GM12878 (cell line): ENCODE measurements around the gene PTGFRN. TPM values are rescaled to one million over a fixed set of nuclear protein-coding genes. Genes with fewer than 3 reads are reported as not detected.

Experiments used
- ATAC-seq: fragments of 200-7000 bp; cut with Tn5 transposase; 3 replicates; pipeline ENCODE4 v1.9.1; 2020; ENCODE audit warnings: mild to moderate bottlenecking, moderate library complexity
- BruUV-seq: library from RNA; stranded (reverse); fragments of 400-500 nt; replicated peaks from 2 replicates; lab custom pipeline; 2021; lab: Mats Ljungman, UMichigan
- CTCF ChIA-PET: fragments of 300-600 bp; sonication (Branson Sonifier 250); formaldehyde crosslinking; extraction: SDS; loops from one replicate; lab custom pipeline; 2021; ENCODE audit warnings: inconsistent platforms; lab: Yijun Ruan, JAX
- POLR2A ChIA-PET: fragments of 350-600 bp; formaldehyde crosslinking; extraction: SDS; loops from one replicate; lab custom pipeline; 2021; ENCODE audit warnings: inconsistent platforms; lab: Charles Lee
- RAD21 ChIA-PET: fragments of 300-600 bp; sonication (Branson Sonifier 250); formaldehyde crosslinking; loops from one replicate; lab custom pipeline; 2023; ENCODE audit warnings: antibody characterized with exemption; ENCODE audit not compliant: unreplicated experiment; lab: Charles Lee
- SMC1A ChIA-PET: fragments of 300-600 bp; sonication (Branson Sonifier 250); formaldehyde crosslinking; loops from one replicate; lab custom pipeline; 2023; ENCODE audit not compliant: unreplicated experiment, uncharacterized antibody; lab: Charles Lee
- DNase-seq: peaks from one replicate; pipeline ENCODE4 v3.0.0-alpha.2; 2011; ENCODE audit warnings: low read depth, low spot score
- FAIRE-seq: peaks from 3 replicates; lab custom pipeline; 2011; peaks lifted over from hg19 to GRCh38; lab: Jason Lieb, UNC
- H2AFZ ChIP-seq: 2 replicates; pipeline ENCODE4 v1.6.0; 2011; ENCODE audit warnings: low read depth, low read length, control low read depth; ENCODE audit not compliant: control insufficient read depth
- H3K27ac ChIP-seq: 2 replicates; pipeline ENCODE4 v1.5.1; 2011; ENCODE audit warnings: control low read depth; ENCODE audit not compliant: control insufficient read depth, insufficient read depth
- H3K27me3 ChIP-seq, 2 experiments: replicated peaks in 1 of 2; 2 replicates each; pipeline versions ENCODE4 v1.6.0 to v1.6.1; 2011; ENCODE audit warnings: low read length in 1 of 2; ENCODE audit not compliant: control insufficient read depth in 2 of 2, insufficient read depth in 2 of 2
- H3K36me3 ChIP-seq, 2 experiments: 2 replicates each; pipeline ENCODE4 v1.5.1; 2011; ENCODE audit warnings: low read length in 1 of 2; ENCODE audit not compliant: control insufficient read depth in 2 of 2, insufficient read depth in 2 of 2
- H3K4me1 ChIP-seq: 2 replicates; pipeline ENCODE4 v1.6.1; 2011; ENCODE audit warnings: mild to moderate bottlenecking, low read length, moderate library complexity, mixed read lengths; ENCODE audit not compliant: control insufficient read depth, insufficient read depth
- H3K4me2 ChIP-seq: 2 replicates; pipeline ENCODE4 v1.6.0; 2011; ENCODE audit warnings: control low read depth; ENCODE audit not compliant: control insufficient read depth, insufficient read depth
- H3K4me3 ChIP-seq: fragments of 200-600 bp; sonication (generic); 2 replicates; pipeline ENCODE4 v1.5.1; 2016
- H3K79me2 ChIP-seq: 2 replicates; pipeline ENCODE4 v1.6.0; 2011; ENCODE audit warnings: low read length; ENCODE audit not compliant: control insufficient read depth, insufficient read depth
- H3K9ac ChIP-seq: 2 replicates; pipeline ENCODE4 v1.8.0; 2011; ENCODE audit warnings: low read length, control low read depth, mixed read lengths; ENCODE audit not compliant: control insufficient read depth, insufficient read depth
- H3K9me3 ChIP-seq: replicated peaks from 3 replicates; pipeline ENCODE4 v1.5.1; 2011; ENCODE audit warnings: mild to moderate bottlenecking, low read length; ENCODE audit not compliant: control insufficient read depth, insufficient read depth
- H4K20me1 ChIP-seq: 2 replicates; pipeline ENCODE4 v1.6.0; 2011; ENCODE audit not compliant: control insufficient read depth, insufficient read depth
- ATF3 ChIP-seq: IDR thresholded peaks from 2 replicates; pipeline ENCODE4 v1.6.1; 2011; ENCODE audit warnings: low read depth, mild to moderate bottlenecking, low read length, moderate library complexity, borderline replicate concordance; ENCODE audit errors: extremely low read depth
- BCL3 ChIP-seq: IDR thresholded peaks from 2 replicates; pipeline ENCODE4 v1.6.1; 2011; ENCODE audit warnings: borderline replicate concordance, low read depth, mild to moderate bottlenecking, moderate library complexity, low read length; ENCODE audit not compliant: insufficient read depth, poor library complexity, severe bottlenecking
- BMI1 ChIP-seq: fragments of 450-650 bp; IDR thresholded peaks from 2 replicates; pipeline ENCODE4 v1.6.1; 2016; ENCODE audit warnings: mild to moderate bottlenecking, moderate library complexity, borderline replicate concordance
- CHD1 ChIP-seq: IDR thresholded peaks from 2 replicates; pipeline ENCODE4 v1.6.1; 2012; ENCODE audit warnings: low read depth, low read length, improper control_type of control experiment
- ETV6 ChIP-seq, 2 experiments: fragments of 450-650 bp in 1 of 2; IDR thresholded peaks in 1 of 2; conservative IDR thresholded peaks in 1 of 2; 2 replicates each; pipeline ENCODE4 v1.6.1; 2014; ENCODE audit warnings: antibody characterized with exemption in 1 of 2, borderline replicate concordance in 1 of 2, low read depth in 1 of 2, mild to moderate bottlenecking in 1 of 2, moderate library complexity in 1 of 2
- IKZF2 ChIP-seq, 2 experiments: fragments of 450-650 bp; IDR thresholded peaks; 2 replicates each; pipeline ENCODE4 v1.6.1; 2017; ENCODE audit warnings: mild to moderate bottlenecking in 2 of 2, moderate library complexity in 2 of 2
- IRF4 ChIP-seq: IDR thresholded peaks from 2 replicates; pipeline ENCODE4 v1.6.1; 2011; ENCODE audit warnings: low read depth, low read length
- MYC ChIP-seq: IDR thresholded peaks from 2 replicates; pipeline ENCODE4 v1.6.1; 2011; ENCODE audit warnings: mild to moderate bottlenecking, low read length, moderate library complexity, inconsistent platforms; ENCODE audit not compliant: insufficient read depth, insufficient replicate concordance, insufficient read length, severe bottlenecking
- NFIC ChIP-seq: IDR thresholded peaks from 2 replicates; pipeline ENCODE4 v1.6.1; 2012; ENCODE audit warnings: low read depth, mild to moderate bottlenecking, inconsistent platforms, low read length, moderate library complexity
- NFYA ChIP-seq: IDR thresholded peaks from 2 replicates; pipeline ENCODE4 v1.6.1; 2011; ENCODE audit warnings: low read depth, mild to moderate bottlenecking, low read length, improper control_type of control experiment, borderline replicate concordance
- NRF1 ChIP-seq: conservative IDR thresholded peaks from 2 replicates; pipeline ENCODE4 v1.6.1; 2011; ENCODE audit warnings: mild to moderate bottlenecking, low read depth, low read length, improper control_type of control experiment
- RAD51 ChIP-seq: fragments of 450-650 bp; IDR thresholded peaks from 2 replicates; pipeline ENCODE4 v1.6.1; 2016; ENCODE audit warnings: moderate library complexity, mild to moderate bottlenecking, inconsistent platforms
- RBBP5 ChIP-seq: fragments of 200-600 bp; sonication (generic); conservative IDR thresholded peaks from 2 replicates; pipeline ENCODE4 v1.6.1; 2016
- SREBF2 ChIP-seq: IDR thresholded peaks from 2 replicates; pipeline ENCODE4 v1.6.1; 2012; ENCODE audit warnings: mild to moderate bottlenecking, low read length
- STAT1 ChIP-seq: fragments of 450-650 bp; conservative IDR thresholded peaks from 2 replicates; pipeline ENCODE4 v1.6.1; 2014; ENCODE audit warnings: antibody characterized with exemption, mild to moderate bottlenecking
- TBL1XR1 ChIP-seq: IDR thresholded peaks from 2 replicates; pipeline ENCODE4 v1.6.1; 2012; ENCODE audit warnings: low read depth, low read length, improper control_type of control experiment
- TCF3 ChIP-seq: IDR thresholded peaks from 2 replicates; pipeline ENCODE4 v1.6.1; 2012; ENCODE audit warnings: low read depth, mild to moderate bottlenecking, low read length, borderline replicate concordance; ENCODE audit not compliant: insufficient read depth
- WRNIP1 ChIP-seq: IDR thresholded peaks from 2 replicates; pipeline ENCODE4 v1.6.1; 2011; ENCODE audit warnings: low read depth, low read length, improper control_type of control experiment, borderline replicate concordance
- WGBS: methylation state at CpG from one replicate; pipeline ENCODE4 v1.1.6; 2016; ENCODE audit warnings: low lambda C conversion rate; ENCODE audit not compliant: insufficient replicate concordance, insufficient coverage; ENCODE audit errors: missing lambda C conversion rate; 5-methylcytosine and 5-hydroxymethylcytosine counted together
- in situ Hi-C: fragments of 300-500 bp; cut with MboI; formaldehyde crosslinking; loops from 9 replicates; pipeline ENCODE4 v1.14.3; 2018; ENCODE audit warnings: mixed read lengths
- intact Hi-C: fragments of 100-400 bp; cut with micrococcal nuclease; formaldehyde crosslinking; loops from one replicate; pipeline ENCODE4 v1.14.2; 2022; ENCODE audit not compliant: unreplicated experiment
- polyA plus RNA-seq, 11 experiments: library from polyadenylated mRNA; depleted of rRNA in 4 of 11; unstranded in 6 of 11; stranded (reverse) in 5 of 11; fragments of >200 nt; fragmentation: Nextera tagmentation in 4 of 11; fragmentation: Illumina TruSeq in 1 of 11; extraction: Ambion mirVana in 4 of 11; extraction: Trizol in 1 of 11; gene quantifications; 1 replicate in 1 of 11; 2 replicates in 10 of 11; pipeline versions ENCODE4 v1.2.1 to v1.2.3, GENCODE V29; 2011 to 2016; ENCODE audit warnings: inconsistent platforms in 2 of 11, missing spikeins in 2 of 11, low read depth in 1 of 11
- total RNA-seq, 4 experiments: library from RNA; depleted of rRNA in 3 of 4; stranded (reverse); fragments of >200 nt in 3 of 4; fragmentation: Illumina TruSeq in 1 of 4; extraction: Trizol in 1 of 4; gene quantifications; 2 replicates each; pipeline versions ENCODE4 v1.2.1 to v1.2.3, GENCODE V29; 2013 to 2021
- TF ChIP-seq, protein P1 (sequence below): IDR thresholded peaks from 2 replicates; pipeline ENCODE4 v1.6.1; 2011; ENCODE audit warnings: mild to moderate bottlenecking, low read depth, low read length, moderate library complexity; ENCODE audit not compliant: insufficient replicate concordance
- TF ChIP-seq, protein P2 (sequence below): IDR thresholded peaks from 2 replicates; pipeline ENCODE4 v1.6.1; 2012; ENCODE audit warnings: low read depth, low read length, improper control_type of control experiment

PTGFRN gene
- total and polyA plus RNA-seq, 10 of the 15 experiments (the other 5 are each of a cell fraction or from before 2014, with no cell fraction given) = 2.7 to 8.3 (median 5.1) TPM

- Histone ChIP-seq H2AFZ (no peak overlapping the region), H3K4me3 (no peak overlapping the region), H3K4me1 (no peaks in the 10 kb centered on the region), H3K9me3 (no peaks in the 10 kb centered on the region; the same call in 2 of the 3 replicates), H4K20me1 (no peaks in the 10 kb centered on the region), H3K9ac (no peak overlapping the region), H3K4me2 (no peak overlapping the region), H3K36me3 (no peaks in the 10 kb centered on the region), H3K79me2 (no peaks in the 10 kb centered on the region), H3K27me3 (no peaks in the 10 kb centered on the region), H3K27ac (no peak overlapping the region)
- POLR2A ChIA-PET = no interaction called here
- no peak for ATAC-seq
- SMC1A ChIA-PET = interaction anchor here (1.1 to 1.2 kb wide), 2 partner anchors 15 to 25 kb away, joined by 4 to 6 read pairs; no protein-coding TSS in a partner anchor
- in situ Hi-C loops (no loop called here), intact Hi-C loops (no loop called here)
- RAD21 ChIA-PET = interaction anchor here (0.6 kb wide), 1 partner anchor 10 kb away, joined by 3 read pairs; no protein-coding TSS in a partner anchor
- TF ChIP-seq MYC (no peak), SREBF2 (no peak), CHD1 (no peak), IKZF2 (IDR thresholded peaks at IDR 0.05) (no peak), RAD51 (no peak), TBL1XR1 (no peak), RBBP5 (no peak), ATF3 (no peak), STAT1 (no peak), TCF3 (no peak), BCL3 (no peak), WRNIP1 (no peak), BMI1 (no peak), IRF4 (no peak), ETV6 (conservative IDR thresholded peaks at IDR 0.05 in 1 of 2, IDR thresholded peaks at IDR 0.05 in 1 of 2; ENCODE audit: borderline replicate concordance in 1 of 2, low read depth in 1 of 2) (no peak), NFYA (no peak), NRF1 (no peak), NFIC (no peak)
- TF ChIP-seq, protein P1, sequence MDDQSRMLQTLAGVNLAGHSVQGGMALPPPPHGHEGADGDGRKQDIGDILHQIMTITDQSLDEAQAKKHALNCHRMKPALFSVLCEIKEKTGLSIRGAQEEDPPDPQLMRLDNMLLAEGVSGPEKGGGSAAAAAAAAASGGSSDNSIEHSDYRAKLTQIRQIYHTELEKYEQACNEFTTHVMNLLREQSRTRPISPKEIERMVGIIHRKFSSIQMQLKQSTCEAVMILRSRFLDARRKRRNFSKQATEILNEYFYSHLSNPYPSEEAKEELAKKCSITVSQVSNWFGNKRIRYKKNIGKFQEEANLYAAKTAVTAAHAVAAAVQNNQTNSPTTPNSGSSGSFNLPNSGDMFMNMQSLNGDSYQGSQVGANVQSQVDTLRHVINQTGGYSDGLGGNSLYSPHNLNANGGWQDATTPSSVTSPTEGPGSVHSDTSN = no peak
- TF ChIP-seq, protein P2, sequence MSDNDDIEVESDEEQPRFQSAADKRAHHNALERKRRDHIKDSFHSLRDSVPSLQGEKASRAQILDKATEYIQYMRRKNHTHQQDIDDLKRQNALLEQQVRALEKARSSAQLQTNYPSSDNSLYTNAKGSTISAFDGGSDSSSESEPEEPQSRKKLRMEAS = no peak
- no TSS peak for BruUV-seq
- CTCF ChIA-PET = no interaction called here
- no peak for DNase-seq
- FAIRE-seq = no peak
- 69% methylated on average over 7 of the region's 7 CpGs for WGBS
Observed at GRCh38 chr1:116870300-116870699, 39.4 kb upstream of the PTGFRN start.
